Stimulated activated CD8-positive, alpha-beta memory T cell treated with anti-CD3 and anti-CD28 coated beads, Interleukin-7, amount 100 ng/mL, for 48 hours (primary cell): Measurements from ENCODE around the gene TTC28.
A peak's percentile ranks its signal among the peaks of the same experiment; 100 is the strongest.

ENCODE experiments used
- DNase-seq, 2 donors: peaks; one replicate each; pipeline ENCODE4 v3.0.0-alpha.2; 2020; ENCODE audit warnings: low read depth in 1 of 2; ENCODE audit errors: extremely low read depth in 1 of 2

TTC28 gene

GRCh38 chr22:28449041-28449440 lies 230.6 kb downstream of the TTC28 start:
- no peak for DNase-seq

- no peak for DNase-seq
Measured at GRCh38 chr22:28448625-28449024, 231.0 kb downstream of the TTC28 start.

- DNase-seq, result no peak
Measured at GRCh38 chr22:28444659-28445058, 235.0 kb downstream of the TTC28 start.

GRCh38 chr22:28443526-28443876 lies 236.1 kb downstream of the TTC28 start:
- DNase-seq, result no peak

- no peak for DNase-seq
Measured at GRCh38 chr22:28442711-28443525, 236.7 kb downstream of the TTC28 start.

- peak; percentile 48 to 60 for DNase-seq
Measured at GRCh38 chr22:28442264-28442710, 237.4 kb downstream of the TTC28 start.

GRCh38 chr22:28441720-28442263 lies 237.8 kb downstream of the TTC28 start:
- no peak for DNase-seq

GRCh38 chr22:28440592-28441390 lies 238.8 kb downstream of the TTC28 start:
- no peak for DNase-seq

GRCh38 chr22:28438183-28438768 lies 241.4 kb downstream of the TTC28 start:
- no peak for DNase-seq

GRCh38 chr22:28435982-28436381 lies 243.7 kb downstream of the TTC28 start:
- no peak for DNase-seq

- no peak for DNase-seq
Measured at GRCh38 chr22:28435140-28435768, 244.4 kb downstream of the TTC28 start.

- DNase-seq, result no peak
Measured at GRCh38 chr22:28430466-28431025, 249.1 kb downstream of the TTC28 start.

- DNase-seq, result no peak
Measured at GRCh38 chr22:28429711-28430110, 249.9 kb downstream of the TTC28 start.

GRCh38 chr22:28428271-28428670 lies 251.4 kb downstream of the TTC28 start:
- no peak for DNase-seq

- no peak for DNase-seq
Measured at GRCh38 chr22:28426346-28427132, 253.1 kb downstream of the TTC28 start.

GRCh38 chr22:28425211-28425610 lies 254.4 kb downstream of the TTC28 start:
- DNase-seq, result no peak

GRCh38 chr22:28424427-28425080 lies 255.1 kb downstream of the TTC28 start:
- no peak for DNase-seq

- DNase-seq, result no peak
Measured at GRCh38 chr22:28419919-28420318, 259.7 kb downstream of the TTC28 start.

GRCh38 chr22:28418008-28418407 lies 261.6 kb downstream of the TTC28 start:
- no peak for DNase-seq
